ENCODE results near the gene RNF186.

Gene RNF186

DNA sequence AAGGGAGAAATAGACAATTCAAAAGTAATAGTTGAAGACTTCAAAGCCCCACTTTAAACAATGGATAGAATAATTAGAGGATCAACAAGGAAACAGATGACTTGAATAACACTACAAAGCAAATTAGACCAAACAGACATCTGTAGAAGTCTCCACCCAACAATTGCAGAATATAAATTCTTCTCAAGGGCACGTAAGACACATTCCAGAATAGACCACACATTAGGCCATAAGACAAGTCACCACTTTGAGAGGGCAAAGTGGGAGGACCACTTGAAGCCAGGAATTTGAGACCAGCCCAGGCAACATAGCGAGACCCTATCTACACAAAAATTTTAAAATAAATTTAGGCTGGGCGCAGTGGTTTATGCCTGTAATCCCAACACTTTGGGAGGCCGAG, 20.5 kb upstream of the RNF186 start:
- no peak for DNase-seq (ENCODE audit: low read depth in 1 of 2, low spot score in 1 of 2)
- TF ChIP-seq GABPA (IDR thresholded peaks at IDR 0.05; ENCODE audit: low read depth) = no peak
- TF ChIP-seq POLR2AphosphoS5 (IDR thresholded peaks at IDR 0.05; ENCODE audit: low read depth) = no peak
- no peak for TF ChIP-seq SPI1 (IDR thresholded peaks at IDR 0.05; ENCODE audit: borderline replicate concordance, low read depth)
- TF ChIP-seq, protein P1, sequence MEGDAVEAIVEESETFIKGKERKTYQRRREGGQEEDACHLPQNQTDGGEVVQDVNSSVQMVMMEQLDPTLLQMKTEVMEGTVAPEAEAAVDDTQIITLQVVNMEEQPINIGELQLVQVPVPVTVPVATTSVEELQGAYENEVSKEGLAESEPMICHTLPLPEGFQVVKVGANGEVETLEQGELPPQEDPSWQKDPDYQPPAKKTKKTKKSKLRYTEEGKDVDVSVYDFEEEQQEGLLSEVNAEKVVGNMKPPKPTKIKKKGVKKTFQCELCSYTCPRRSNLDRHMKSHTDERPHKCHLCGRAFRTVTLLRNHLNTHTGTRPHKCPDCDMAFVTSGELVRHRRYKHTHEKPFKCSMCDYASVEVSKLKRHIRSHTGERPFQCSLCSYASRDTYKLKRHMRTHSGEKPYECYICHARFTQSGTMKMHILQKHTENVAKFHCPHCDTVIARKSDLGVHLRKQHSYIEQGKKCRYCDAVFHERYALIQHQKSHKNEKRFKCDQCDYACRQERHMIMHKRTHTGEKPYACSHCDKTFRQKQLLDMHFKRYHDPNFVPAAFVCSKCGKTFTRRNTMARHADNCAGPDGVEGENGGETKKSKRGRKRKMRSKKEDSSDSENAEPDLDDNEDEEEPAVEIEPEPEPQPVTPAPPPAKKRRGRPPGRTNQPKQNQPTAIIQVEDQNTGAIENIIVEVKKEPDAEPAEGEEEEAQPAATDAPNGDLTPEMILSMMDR (IDR thresholded peaks at IDR 0.05; ENCODE audit: insufficient read depth, low read length) = no peak
- no peak for TF ChIP-seq REST (IDR thresholded peaks at IDR 0.05; ENCODE audit: insufficient replicate concordance, low read depth)
- no peak overlapping the region for H3K4me3 ChIP-seq (replicated peaks; ENCODE audit: insufficient read depth, low read length)
- no peaks in the 10 kb centered on the region for H3K27me3 ChIP-seq (ENCODE audit: insufficient read depth, poor library complexity, severe bottlenecking)
- no peak overlapping the region for H3K27ac ChIP-seq (replicated peaks)

DNA sequence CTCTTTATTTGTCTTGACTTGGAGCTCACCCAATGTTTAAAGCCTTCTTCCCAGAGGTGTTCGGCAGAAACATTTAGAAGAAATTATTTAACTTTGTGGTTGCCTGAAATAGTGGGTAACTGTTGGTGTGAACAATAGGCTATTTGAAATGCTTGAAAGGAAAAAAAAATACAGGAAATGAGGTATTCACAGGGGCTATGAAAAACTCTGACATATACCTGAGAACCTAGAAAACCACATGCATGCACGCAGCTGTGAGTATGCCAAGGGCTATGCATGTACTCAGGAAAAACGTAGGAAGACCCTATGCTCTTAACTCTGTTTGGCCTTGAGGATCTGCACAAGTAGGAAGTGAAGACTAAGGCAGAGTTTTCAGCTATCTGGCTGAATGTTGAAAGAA, 16.4 kb upstream of the RNF186 start:
- no peak overlapping the region for H3K4me3 ChIP-seq (replicated peaks; ENCODE audit: insufficient read depth, low read length)
- no peak for DNase-seq (ENCODE audit: low read depth in 1 of 2, low spot score in 1 of 2)
- no peak for TF ChIP-seq POLR2AphosphoS5 (IDR thresholded peaks at IDR 0.05; ENCODE audit: low read depth)
- TF ChIP-seq REST (IDR thresholded peaks at IDR 0.05; ENCODE audit: insufficient replicate concordance, low read depth) = no peak
- TF ChIP-seq SPI1 (IDR thresholded peaks at IDR 0.05; ENCODE audit: borderline replicate concordance, low read depth) = no peak
- TF ChIP-seq, protein P1 (IDR thresholded peaks at IDR 0.05; ENCODE audit: insufficient read depth, low read length) = no peak
- TF ChIP-seq GABPA (IDR thresholded peaks at IDR 0.05; ENCODE audit: low read depth) = no peak
- no peaks in the 10 kb centered on the region for H3K27me3 ChIP-seq (ENCODE audit: insufficient read depth, poor library complexity, severe bottlenecking)
- no peak overlapping the region for H3K27ac ChIP-seq (replicated peaks)

DNA sequence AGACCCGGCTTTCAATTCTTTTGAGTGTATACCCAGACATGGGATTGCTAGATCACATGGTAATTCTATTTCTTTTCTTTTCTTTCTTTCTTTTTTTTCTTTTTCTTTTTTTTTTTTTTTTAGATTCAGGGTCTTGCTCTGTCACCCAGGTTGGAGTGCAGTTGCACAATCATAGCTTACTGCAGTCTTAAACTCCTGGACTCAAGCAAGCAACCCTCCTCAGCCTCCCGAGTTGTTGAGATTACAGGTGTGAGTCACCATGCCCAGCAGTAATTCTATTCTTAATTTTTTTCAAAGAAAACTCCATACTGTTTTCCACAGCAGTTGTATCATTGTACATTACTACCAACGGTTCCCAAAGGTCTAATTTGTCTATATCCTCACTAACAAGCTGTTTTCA, 13.5 kb upstream of the RNF186 start:
- no peak overlapping the region for H3K27ac ChIP-seq (replicated peaks)
- no peak for DNase-seq (ENCODE audit: low read depth in 1 of 2, low spot score in 1 of 2)
- TF ChIP-seq, protein P1 (IDR thresholded peaks at IDR 0.05; ENCODE audit: insufficient read depth, low read length) = no peak
- TF ChIP-seq POLR2AphosphoS5 (IDR thresholded peaks at IDR 0.05; ENCODE audit: low read depth) = no peak
- TF ChIP-seq SPI1 (IDR thresholded peaks at IDR 0.05; ENCODE audit: borderline replicate concordance, low read depth) = no peak
- TF ChIP-seq GABPA (IDR thresholded peaks at IDR 0.05; ENCODE audit: low read depth) = no peak
- no peaks in the 10 kb centered on the region for H3K27me3 ChIP-seq (ENCODE audit: insufficient read depth, poor library complexity, severe bottlenecking)
- no peak overlapping the region for H3K4me3 ChIP-seq (replicated peaks; ENCODE audit: insufficient read depth, low read length)

DNA sequence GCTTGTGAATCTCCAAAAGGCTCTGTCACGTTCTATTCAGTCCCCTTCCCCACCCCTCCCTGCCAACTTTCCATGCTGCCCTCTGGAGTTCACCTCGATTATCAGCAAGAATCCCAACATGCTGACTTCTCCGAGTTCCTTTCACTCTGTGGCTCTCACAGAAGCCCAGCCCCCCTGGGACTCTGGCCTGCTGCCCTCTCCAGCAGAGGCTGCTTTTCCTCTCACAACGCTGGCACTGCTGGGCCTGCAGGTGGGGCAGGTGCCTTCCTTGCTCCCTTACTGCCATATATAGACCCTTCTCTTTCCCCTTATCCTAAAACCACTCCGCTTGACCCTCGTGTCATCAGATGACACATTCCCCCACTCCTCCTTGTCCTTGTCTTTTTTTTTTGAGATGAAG, 10.2 kb upstream of the RNF186 start:
- DNase-seq (ENCODE audit: low read depth in 1 of 2, low spot score in 1 of 2) = no peak
- H3K4me3 ChIP-seq (replicated peaks; ENCODE audit: insufficient read depth, low read length) = no peak overlapping the region
- TF ChIP-seq REST (IDR thresholded peaks at IDR 0.05; ENCODE audit: insufficient replicate concordance, low read depth) = no peak
- no peak for TF ChIP-seq SPI1 (IDR thresholded peaks at IDR 0.05; ENCODE audit: borderline replicate concordance, low read depth)
- no peak for TF ChIP-seq GABPA (IDR thresholded peaks at IDR 0.05; ENCODE audit: low read depth)
- TF ChIP-seq, protein P1 (IDR thresholded peaks at IDR 0.05; ENCODE audit: insufficient read depth, low read length) = no peak
- no peak for TF ChIP-seq POLR2AphosphoS5 (IDR thresholded peaks at IDR 0.05; ENCODE audit: low read depth)

More for the DNA sequence above, 10.2 kb upstream of the RNF186 start:
- Histone ChIP-seq H3K27ac (replicated peaks) (no peak overlapping the region), H3K27me3 (ENCODE audit: insufficient read depth, poor library complexity, severe bottlenecking) (no peaks in the 10 kb centered on the region)

Data from HL-60 (cell line).